NT2/D1 (cell line): Measurements from ENCODE around the gene U2SURP.

Experiments used
- DNase-seq: peaks from one replicate; pipeline ENCODE4 v3.0.0-alpha.2; 2011; ENCODE audit warnings: low read depth, low spot score
- H3K27me3 ChIP-seq: 2 replicates; pipeline ENCODE4 v1.6.0; 2011; ENCODE audit warnings: mild to moderate bottlenecking; ENCODE audit not compliant: insufficient read length, insufficient read depth
- H3K36me3 ChIP-seq: 2 replicates; pipeline ENCODE4 v1.6.1; 2011; ENCODE audit warnings: mild to moderate bottlenecking, low read length, mixed read lengths; ENCODE audit not compliant: insufficient read depth, insufficient read length
- H3K4me1 ChIP-seq: 2 replicates; pipeline ENCODE4 v1.5.1; 2011; ENCODE audit not compliant: insufficient read depth, insufficient read length
- H3K4me3 ChIP-seq: 2 replicates; pipeline ENCODE4 v1.5.1; 2011; ENCODE audit warnings: low read depth; ENCODE audit not compliant: insufficient read length
- H3K9ac ChIP-seq: 2 replicates; pipeline ENCODE4 v1.6.0; 2011; ENCODE audit warnings: low read depth; ENCODE audit not compliant: insufficient read length
- H3K9me3 ChIP-seq: 2 replicates; pipeline ENCODE4 v1.5.1; 2011; ENCODE audit warnings: mild to moderate bottlenecking, low read length; ENCODE audit not compliant: insufficient read depth
- SUZ12 ChIP-seq: IDR thresholded peaks from 2 replicates; pipeline ENCODE4 v1.6.1; 2011; ENCODE audit not compliant: insufficient read length, insufficient read depth; ENCODE audit errors: extremely low read depth
- YY1 ChIP-seq: IDR thresholded peaks from 2 replicates; pipeline ENCODE4 v1.6.1; 2011; ENCODE audit not compliant: insufficient read length, insufficient read depth
- ZNF274 ChIP-seq: IDR thresholded peaks from 2 replicates; pipeline ENCODE4 v1.6.1; 2011; ENCODE audit warnings: mild to moderate bottlenecking, low read depth, low read length

Gene U2SURP

DNA sequence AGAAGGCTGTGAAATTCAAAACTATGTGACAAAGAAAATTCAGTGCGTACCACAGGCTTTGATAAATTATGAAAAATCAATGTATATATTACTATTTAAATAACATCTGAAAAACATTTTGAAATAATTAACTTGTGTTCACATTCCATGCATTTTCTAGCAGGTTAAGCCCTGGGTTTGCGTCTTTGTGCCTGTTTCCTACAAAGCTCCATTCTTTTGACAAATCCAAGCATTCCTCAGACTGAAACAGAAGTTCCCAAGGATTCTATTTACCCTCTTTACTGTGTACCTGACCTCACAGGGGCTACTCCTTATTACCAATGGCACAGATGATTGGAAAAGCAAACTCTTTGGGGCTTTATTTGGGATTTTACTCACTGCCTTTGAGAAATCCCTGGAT, 39.8 kb upstream of the U2SURP start:
- H3K27me3 ChIP-seq, result peaks cover 27% of the 10 kb centered on the region
- no peaks in the 10 kb centered on the region; the same call in 1 of the 2 replicates for H3K9me3 ChIP-seq
- H3K4me1 ChIP-seq, result peaks cover 7% of the 10 kb centered on the region
- H3K36me3 ChIP-seq, result no peaks in the 10 kb centered on the region
- H3K4me3 ChIP-seq, result no peak overlapping the region
- H3K9ac ChIP-seq, result no peak overlapping the region
- no peak for TF ChIP-seq ZNF274
- no peak for TF ChIP-seq YY1
- TF ChIP-seq SUZ12, result no peak
- no peak for DNase-seq

DNA sequence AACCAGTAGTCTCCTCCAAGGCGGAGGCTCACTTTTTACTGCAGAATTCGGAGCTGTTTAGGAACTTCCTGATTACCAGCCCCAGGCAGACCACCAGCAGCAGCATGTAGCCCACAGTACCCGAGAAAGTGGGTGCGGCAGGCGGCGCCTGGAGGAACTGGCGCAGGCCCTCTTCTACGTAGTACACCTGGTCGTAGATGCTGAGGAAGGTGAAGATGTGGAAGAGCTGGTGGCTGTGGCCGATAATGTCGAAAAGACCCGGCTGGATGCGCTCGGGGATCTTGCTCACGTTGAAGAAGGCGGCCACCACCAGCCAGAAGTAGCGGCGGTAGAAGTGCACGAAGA, 39.2 kb upstream of the U2SURP start:
- Histone ChIP-seq H3K9me3 (no peaks in the 10 kb centered on the region; the same call in 1 of the 2 replicates), H3K9ac (no peak overlapping the region), H3K4me3 (no peak overlapping the region), H3K4me1 (peaks cover 7% of the 10 kb centered on the region), H3K36me3 (no peaks in the 10 kb centered on the region), H3K27me3 (peaks cover 27% of the 10 kb centered on the region)
- no peak for DNase-seq
- TF ChIP-seq YY1 (no peak), SUZ12 (no peak), ZNF274 (no peak)

DNA sequence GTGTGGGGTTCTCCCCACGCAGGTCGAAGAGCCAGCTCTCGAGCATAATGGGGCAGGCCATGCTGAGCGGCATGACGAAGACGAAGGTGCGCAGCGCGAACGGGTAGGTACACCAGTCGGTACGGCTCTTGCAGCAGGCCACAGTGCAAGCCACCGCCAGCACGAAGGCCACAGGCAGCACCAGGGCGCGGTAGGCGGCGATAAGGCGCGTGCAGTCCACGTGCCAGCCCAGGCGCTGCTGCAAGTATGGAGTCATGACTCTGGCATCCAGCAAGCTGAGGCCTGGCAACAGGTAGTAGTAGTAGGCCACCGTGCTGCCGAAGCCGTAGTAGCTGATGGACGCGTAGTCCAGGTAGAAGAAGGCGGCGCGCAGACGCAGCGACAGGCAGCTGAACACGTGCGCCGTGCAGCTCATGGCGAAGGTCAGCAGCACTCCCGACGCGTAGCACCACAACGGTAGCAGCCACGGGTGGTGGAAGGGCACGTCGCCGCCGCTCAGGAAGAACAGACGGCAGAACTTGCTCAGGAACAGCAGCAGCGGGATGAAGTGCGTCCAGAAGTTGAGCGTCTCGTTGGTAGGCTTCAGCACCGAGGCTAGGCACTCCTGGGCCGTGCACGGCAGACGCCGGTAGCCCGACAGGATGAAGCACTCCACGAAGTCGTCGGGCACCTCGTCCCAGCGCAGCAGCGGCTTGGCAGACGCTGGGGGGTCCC, 38.7 kb upstream of the U2SURP start:
- H3K36me3 ChIP-seq, result no peaks in the 10 kb centered on the region
- peaks cover 7% of the 10 kb centered on the region for H3K4me1 ChIP-seq
- H3K27me3 ChIP-seq, result peaks cover 27% of the 10 kb centered on the region
- H3K9ac ChIP-seq, result peak overlapping the region; percentile 71
- TF ChIP-seq ZNF274 (no peak), SUZ12 (no peak), YY1 (no peak)
- H3K9me3 ChIP-seq, result no peaks in the 10 kb centered on the region; the same call in 1 of the 2 replicates
- DNase-seq, result no peak
- H3K4me3 ChIP-seq, result peak overlapping the region; percentile 68

DNA sequence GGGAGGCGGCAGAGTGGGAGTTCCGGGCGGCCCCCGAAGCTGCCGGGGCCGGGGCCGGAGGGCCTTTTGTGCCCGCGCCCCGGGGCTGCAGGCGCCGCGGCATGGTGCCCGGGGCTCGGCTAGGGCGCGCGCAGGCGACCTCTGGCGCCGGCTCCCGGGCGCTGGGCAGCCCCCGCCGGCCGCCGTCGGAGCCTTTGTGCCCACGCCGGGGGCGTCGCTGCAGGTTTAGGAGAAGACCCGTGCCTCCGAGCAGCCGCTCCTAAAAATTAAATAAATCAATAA, 38.2 kb upstream of the U2SURP start:
- Histone ChIP-seq H3K9ac (peak overlapping the region; percentile 77), H3K36me3 (no peaks in the 10 kb centered on the region), H3K4me1 (peaks cover 7% of the 10 kb centered on the region), H3K27me3 (peaks cover 27% of the 10 kb centered on the region), H3K9me3 (no peaks in the 10 kb centered on the region; the same call in 1 of the 2 replicates), H3K4me3 (peak overlapping the region; percentile 68)
- TF ChIP-seq YY1 (no peak), ZNF274 (no peak), SUZ12 (no peak)
- DNase-seq, result no peak

DNA sequence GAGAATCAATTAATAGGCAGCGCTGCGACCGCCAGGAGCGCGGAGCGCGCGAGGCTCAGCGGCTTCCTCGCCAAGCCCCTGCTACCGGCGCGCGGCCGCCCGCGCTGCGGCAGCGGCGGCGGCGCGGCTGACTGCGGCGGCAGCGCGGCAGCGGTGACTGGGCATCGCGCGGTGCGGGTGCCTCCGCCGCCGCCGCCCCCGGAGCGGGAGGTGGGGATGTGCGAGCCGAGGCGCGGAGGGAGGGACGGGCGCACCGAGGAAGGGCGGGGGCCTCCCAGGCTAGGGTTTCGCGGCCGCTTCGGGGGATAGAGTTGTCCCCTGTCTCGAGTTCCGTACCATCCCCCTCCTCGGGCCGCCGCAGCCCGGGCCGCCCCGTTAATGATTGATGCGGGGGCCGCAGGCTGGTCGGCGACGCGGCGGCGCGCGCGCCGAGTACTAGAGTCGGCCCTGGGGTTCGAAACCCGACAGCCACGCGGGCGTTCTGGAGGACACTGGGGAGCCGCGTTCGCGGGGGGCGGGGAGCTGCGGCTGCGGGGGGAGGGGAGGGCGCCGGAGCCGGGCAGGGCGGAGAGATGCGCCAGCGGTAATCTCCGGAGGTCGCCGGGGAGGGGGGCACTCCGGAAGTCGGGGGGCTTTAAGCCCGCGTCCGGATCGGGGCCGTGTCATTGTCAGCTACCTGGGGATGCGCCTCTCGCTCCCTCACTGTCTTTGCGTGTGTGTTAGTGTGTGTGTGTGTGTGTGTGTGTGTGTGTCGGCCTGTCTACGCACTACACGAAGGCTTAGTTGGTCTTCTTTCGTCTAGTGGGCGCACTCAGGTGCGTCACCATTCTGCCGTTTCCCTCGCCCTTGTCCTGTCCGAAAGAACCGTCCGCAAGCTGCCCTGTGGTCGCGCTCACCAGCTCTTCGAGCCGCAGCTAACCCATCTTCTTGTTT, 37.6 kb upstream of the U2SURP start, which contains the start of gene PAQR9:
Gene PAQR9 (minus strand): TSS at position 159 of the 933 bp plus-strand sequence. CDS start 338 bp downstream, outside the sequence.
- TF ChIP-seq SUZ12 (no peak), YY1 (no peak), ZNF274 (no peak)
- H3K9ac ChIP-seq, result peak within 1 kb of the TSS; percentile 77
- no peaks in the 10 kb centered on the region for H3K36me3 ChIP-seq
- peaks cover 27% of the 10 kb centered on the region for H3K27me3 ChIP-seq
- no peak for DNase-seq
- H3K4me1 ChIP-seq, result peaks cover 7% of the 10 kb centered on the region
- H3K9me3 ChIP-seq, result no peaks in the 10 kb centered on the region; the same call in 1 of the 2 replicates
- peak within 1 kb of the TSS; percentile 68 for H3K4me3 ChIP-seq

DNA sequence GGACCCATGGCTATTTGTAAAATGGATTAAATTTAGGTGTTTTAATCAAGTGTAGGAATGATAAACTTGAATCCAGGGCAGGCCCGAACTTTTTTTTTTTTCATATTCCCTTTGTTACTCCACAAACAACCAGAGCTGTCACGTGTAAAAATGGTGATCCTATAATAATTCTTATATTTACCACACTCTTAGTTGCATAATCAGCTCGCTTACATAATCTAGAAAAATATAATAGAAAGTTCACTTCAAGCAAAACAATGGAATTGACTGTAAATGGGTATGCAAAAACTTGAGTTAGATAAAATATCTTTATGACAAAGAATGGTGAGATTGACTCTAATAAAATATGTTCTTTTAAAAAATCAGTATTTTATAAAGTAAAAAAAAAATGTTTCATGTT, 35.8 kb upstream of the U2SURP start:
- H3K4me3 ChIP-seq, result no peak overlapping the region
- H3K27me3 ChIP-seq, result peaks cover 27% of the 10 kb centered on the region
- H3K4me1 ChIP-seq, result peaks cover 7% of the 10 kb centered on the region
- H3K9me3 ChIP-seq, result no peaks in the 10 kb centered on the region; the same call in 1 of the 2 replicates
- H3K36me3 ChIP-seq, result no peaks in the 10 kb centered on the region
- H3K9ac ChIP-seq, result no peak overlapping the region
- no peak for TF ChIP-seq ZNF274
- TF ChIP-seq YY1, result no peak
- no peak for TF ChIP-seq SUZ12
- DNase-seq, result no peak

DNA sequence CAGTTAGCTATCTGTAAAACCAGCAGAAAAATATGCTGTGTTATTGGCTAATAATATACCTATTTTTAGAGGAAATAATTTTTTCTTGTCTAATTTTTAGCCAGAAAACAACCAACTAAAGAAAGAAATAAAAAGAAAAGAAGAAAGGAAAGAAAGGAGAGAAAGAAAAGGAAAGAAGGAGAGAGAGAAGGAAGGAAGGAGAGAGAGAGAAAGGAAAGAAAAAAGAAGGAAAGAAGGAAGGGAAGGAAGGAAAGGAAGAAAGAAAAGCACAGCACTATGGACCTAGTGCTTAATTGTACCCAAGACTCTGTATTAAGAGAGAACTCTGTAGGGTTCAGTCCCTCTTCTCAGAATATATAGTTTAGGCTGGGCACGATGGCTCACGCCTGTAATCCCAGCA, 34.6 kb upstream of the U2SURP start:
- H3K4me3 ChIP-seq, result no peak overlapping the region
- TF ChIP-seq YY1 (no peak), ZNF274 (no peak), SUZ12 (no peak)
- H3K36me3 ChIP-seq, result no peaks in the 10 kb centered on the region
- no peak overlapping the region for H3K9ac ChIP-seq
- peaks cover 7% of the 10 kb centered on the region for H3K4me1 ChIP-seq
- H3K9me3 ChIP-seq, result no peaks in the 10 kb centered on the region; the same call in 1 of the 2 replicates
- peaks cover 27% of the 10 kb centered on the region for H3K27me3 ChIP-seq
- DNase-seq, result no peak
